Peyer's patch (tissue), 4 donors: ENCODE results near the gene KASH5.

Experiments
- POLR2A ChIP-seq, 2 donors: fragments of 450-650 bp; IDR thresholded peaks; one replicate each; pipeline ENCODE4 v1.5.1; 2017; ENCODE audit warnings: antibody characterized with exemption in 2 of 2, mild to moderate bottlenecking in 2 of 2, moderate library complexity in 2 of 2
- TF ChIP-seq, protein P1 (sequence below), 6 experiments: fragments of 450-650 bp in 4 of 6; fragments of 200-600 bp in 2 of 6; sonication (generic) in 1 of 6; IDR thresholded peaks; one replicate each; pipeline ENCODE4 v1.5.1; 2017 to 2019; ENCODE audit warnings: antibody characterized with exemption in 6 of 6, mild to moderate bottlenecking in 3 of 6, moderate library complexity in 1 of 6

DNA sequence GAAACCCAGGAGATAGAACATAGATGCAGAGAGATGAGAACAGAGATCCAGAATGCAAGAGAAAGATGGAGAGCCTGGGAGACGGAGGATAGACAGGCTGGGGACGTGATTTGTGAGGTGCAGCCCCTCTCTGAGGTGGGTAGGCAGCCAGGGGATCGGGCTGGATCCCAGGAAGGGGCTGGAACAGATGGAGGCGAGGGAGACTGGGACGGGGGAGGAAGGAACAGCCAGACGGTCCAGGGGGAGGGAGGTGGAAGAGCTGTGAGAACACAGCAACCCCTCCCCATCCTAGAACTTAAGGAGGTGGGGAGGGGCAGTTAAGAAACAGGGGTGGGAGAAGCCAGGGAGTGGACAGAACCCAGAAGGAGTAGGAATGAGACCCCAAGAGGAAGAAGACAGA lies 50.2 kb downstream of the KASH5 start:
- TF ChIP-seq, protein P1, sequence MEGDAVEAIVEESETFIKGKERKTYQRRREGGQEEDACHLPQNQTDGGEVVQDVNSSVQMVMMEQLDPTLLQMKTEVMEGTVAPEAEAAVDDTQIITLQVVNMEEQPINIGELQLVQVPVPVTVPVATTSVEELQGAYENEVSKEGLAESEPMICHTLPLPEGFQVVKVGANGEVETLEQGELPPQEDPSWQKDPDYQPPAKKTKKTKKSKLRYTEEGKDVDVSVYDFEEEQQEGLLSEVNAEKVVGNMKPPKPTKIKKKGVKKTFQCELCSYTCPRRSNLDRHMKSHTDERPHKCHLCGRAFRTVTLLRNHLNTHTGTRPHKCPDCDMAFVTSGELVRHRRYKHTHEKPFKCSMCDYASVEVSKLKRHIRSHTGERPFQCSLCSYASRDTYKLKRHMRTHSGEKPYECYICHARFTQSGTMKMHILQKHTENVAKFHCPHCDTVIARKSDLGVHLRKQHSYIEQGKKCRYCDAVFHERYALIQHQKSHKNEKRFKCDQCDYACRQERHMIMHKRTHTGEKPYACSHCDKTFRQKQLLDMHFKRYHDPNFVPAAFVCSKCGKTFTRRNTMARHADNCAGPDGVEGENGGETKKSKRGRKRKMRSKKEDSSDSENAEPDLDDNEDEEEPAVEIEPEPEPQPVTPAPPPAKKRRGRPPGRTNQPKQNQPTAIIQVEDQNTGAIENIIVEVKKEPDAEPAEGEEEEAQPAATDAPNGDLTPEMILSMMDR (IDR thresholded peaks at IDR 0.05), result no peak
- TF ChIP-seq POLR2A (IDR thresholded peaks at IDR 0.05), result no peak
